Measurements from ENCODE around the gene GTF2A2. TPM values are rescaled to one million over a fixed set of nuclear protein-coding genes. Genes with fewer than 3 reads are reported as not detected.

GTF2A2 gene
- polyA plus RNA-seq, 1 donor (not counting 4 experiments of a cell fraction or from before 2014, with no cell fraction given) = 77.8 TPM

DNA sequence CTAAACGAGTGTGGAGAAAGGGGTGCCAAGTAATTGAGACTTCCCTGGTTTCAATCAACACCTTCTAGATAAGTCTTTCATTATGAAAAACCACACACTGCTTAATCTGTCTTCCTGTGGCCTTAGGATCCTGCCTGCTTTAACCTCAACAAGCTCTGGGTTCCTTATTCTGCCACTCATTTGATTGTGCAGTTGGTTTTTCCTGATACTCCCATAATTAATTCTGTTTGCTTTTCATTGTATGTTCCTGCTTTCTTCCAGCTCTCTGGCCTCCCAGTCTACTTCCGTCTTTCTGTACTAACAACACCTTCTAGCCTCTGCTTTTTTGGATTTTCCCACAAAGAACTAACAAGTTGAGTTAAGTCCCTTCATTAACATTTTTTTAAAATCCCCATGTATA lies 66.0 kb downstream of the GTF2A2 start:
- no peaks in the 10 kb centered on the region for H3K36me3 ChIP-seq (ENCODE audit: control insufficient read depth in 2 of 2, extremely low read depth in 1 of 2, insufficient read depth in 2 of 2, low read length in 2 of 2)
- peaks cover 23% of the 10 kb centered on the region for H3K4me1 ChIP-seq (ENCODE audit: control insufficient read depth, extremely low read depth, insufficient read depth, low read length)
- H3K4me2 ChIP-seq (ENCODE audit: control insufficient read depth, extremely low read depth, insufficient read depth, low read depth, low read length) = peak overlapping the region; percentile 34
- no peaks in the 10 kb centered on the region for H3K9me1 ChIP-seq (ENCODE audit: control insufficient read depth, extremely low read depth, insufficient read depth, low read length)
- H3K9ac ChIP-seq (ENCODE audit: control insufficient read depth, extremely low read depth, insufficient read depth, low read length) = no peak overlapping the region
- H3K27me3 ChIP-seq (ENCODE audit: control insufficient read depth, extremely low read depth, insufficient read depth, low read length) = no peaks in the 10 kb centered on the region
- no peaks in the 10 kb centered on the region for H4K20me1 ChIP-seq (ENCODE audit: control insufficient read depth, extremely low read depth, insufficient read depth, low read length)
- TF ChIP-seq, protein P1, sequence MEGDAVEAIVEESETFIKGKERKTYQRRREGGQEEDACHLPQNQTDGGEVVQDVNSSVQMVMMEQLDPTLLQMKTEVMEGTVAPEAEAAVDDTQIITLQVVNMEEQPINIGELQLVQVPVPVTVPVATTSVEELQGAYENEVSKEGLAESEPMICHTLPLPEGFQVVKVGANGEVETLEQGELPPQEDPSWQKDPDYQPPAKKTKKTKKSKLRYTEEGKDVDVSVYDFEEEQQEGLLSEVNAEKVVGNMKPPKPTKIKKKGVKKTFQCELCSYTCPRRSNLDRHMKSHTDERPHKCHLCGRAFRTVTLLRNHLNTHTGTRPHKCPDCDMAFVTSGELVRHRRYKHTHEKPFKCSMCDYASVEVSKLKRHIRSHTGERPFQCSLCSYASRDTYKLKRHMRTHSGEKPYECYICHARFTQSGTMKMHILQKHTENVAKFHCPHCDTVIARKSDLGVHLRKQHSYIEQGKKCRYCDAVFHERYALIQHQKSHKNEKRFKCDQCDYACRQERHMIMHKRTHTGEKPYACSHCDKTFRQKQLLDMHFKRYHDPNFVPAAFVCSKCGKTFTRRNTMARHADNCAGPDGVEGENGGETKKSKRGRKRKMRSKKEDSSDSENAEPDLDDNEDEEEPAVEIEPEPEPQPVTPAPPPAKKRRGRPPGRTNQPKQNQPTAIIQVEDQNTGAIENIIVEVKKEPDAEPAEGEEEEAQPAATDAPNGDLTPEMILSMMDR (optimal IDR thresholded peaks at IDR 0.05 in 1 of 3, IDR thresholded peaks at IDR 0.05 in 1 of 3, conservative IDR thresholded peaks at IDR 0.05 in 1 of 3; ENCODE audit: extremely low read depth in 1 of 3, insufficient read depth in 2 of 3, low read length in 3 of 3) = no peak
- no peak for TF ChIP-seq EZH2 (IDR thresholded peaks at IDR 0.05; ENCODE audit: low read length)
- H2AFZ ChIP-seq (ENCODE audit: control insufficient read depth, low read length) = peak overlapping the region; percentile 87
- no peaks in the 10 kb centered on the region for H3K79me2 ChIP-seq (ENCODE audit: control insufficient read depth, insufficient read depth, low read length)
- DNase-seq (ENCODE audit: low read depth, low spot score) = no peak
- dilution Hi-C loops (cut with MboI; ENCODE audit: extremely low pct_ligation_motif_present, low sequenced_read_pairs) = no loop called here
- H3K4me3 ChIP-seq (ENCODE audit: control insufficient read depth in 2 of 3, extremely low read depth in 1 of 3, insufficient read depth in 2 of 3, low read depth in 1 of 3, low read length in 3 of 3) = peak overlapping the region in 1 of 3 experiments; percentile 27
- H3K9me3 ChIP-seq (ENCODE audit: control insufficient read depth, low read depth, low read length) = no peaks in the 10 kb centered on the region
- peak; percentile 20 for FAIRE-seq
- no peak overlapping the region for H3K27ac ChIP-seq (ENCODE audit: control insufficient read depth, insufficient read depth, low read length)

DNA sequence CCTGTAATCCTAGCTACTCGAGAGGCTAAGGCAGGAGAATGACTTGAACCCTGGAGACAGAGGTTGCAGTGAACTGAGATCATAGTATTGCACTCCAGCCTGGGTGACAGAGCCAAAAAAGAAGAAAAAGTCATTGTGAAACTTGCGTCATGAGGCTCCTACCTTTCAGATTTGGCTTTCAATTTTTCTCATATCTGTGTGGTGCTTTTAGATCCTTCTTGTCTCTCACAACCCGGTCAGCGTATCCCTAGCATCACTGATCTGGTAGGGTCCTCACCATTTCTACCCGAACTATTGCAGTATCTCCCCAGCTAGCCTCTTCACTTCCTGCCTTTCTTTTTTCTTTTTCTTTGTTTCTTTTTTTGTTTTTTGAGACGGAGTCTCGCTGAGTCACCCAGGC lies 67.3 kb downstream of the GTF2A2 start:
- Histone ChIP-seq H3K36me3 (ENCODE audit: control insufficient read depth in 2 of 2, extremely low read depth in 1 of 2, insufficient read depth in 2 of 2, low read length in 2 of 2) (no peaks in the 10 kb centered on the region), H3K9ac (ENCODE audit: control insufficient read depth, extremely low read depth, insufficient read depth, low read length) (no peak overlapping the region), H4K20me1 (ENCODE audit: control insufficient read depth, extremely low read depth, insufficient read depth, low read length) (no peaks in the 10 kb centered on the region), H3K4me2 (ENCODE audit: control insufficient read depth, extremely low read depth, insufficient read depth, low read depth, low read length) (no peak overlapping the region), H2AFZ (ENCODE audit: control insufficient read depth, low read length) (no peak overlapping the region), H3K4me1 (ENCODE audit: control insufficient read depth, extremely low read depth, insufficient read depth, low read length) (peaks cover 23% of the 10 kb centered on the region), H3K27ac (ENCODE audit: control insufficient read depth, insufficient read depth, low read length) (no peak overlapping the region), H3K79me2 (ENCODE audit: control insufficient read depth, insufficient read depth, low read length) (no peaks in the 10 kb centered on the region), H3K9me3 (ENCODE audit: control insufficient read depth, low read depth, low read length) (no peaks in the 10 kb centered on the region), H3K9me1 (ENCODE audit: control insufficient read depth, extremely low read depth, insufficient read depth, low read length) (no peaks in the 10 kb centered on the region), H3K27me3 (ENCODE audit: control insufficient read depth, extremely low read depth, insufficient read depth, low read length) (no peaks in the 10 kb centered on the region), H3K4me3 (ENCODE audit: control insufficient read depth in 2 of 3, extremely low read depth in 1 of 3, insufficient read depth in 2 of 3, low read depth in 1 of 3, low read length in 3 of 3) (no peak overlapping the region)
- dilution Hi-C loops (cut with MboI; ENCODE audit: extremely low pct_ligation_motif_present, low sequenced_read_pairs) = no loop called here
- FAIRE-seq (no peak), DNase-seq (ENCODE audit: low read depth, low spot score) (no peak)
- no peak for TF ChIP-seq EZH2 (IDR thresholded peaks at IDR 0.05; ENCODE audit: low read length)
- TF ChIP-seq, protein P1 (optimal IDR thresholded peaks at IDR 0.05 in 1 of 3, IDR thresholded peaks at IDR 0.05 in 1 of 3, conservative IDR thresholded peaks at IDR 0.05 in 1 of 3; ENCODE audit: extremely low read depth in 1 of 3, insufficient read depth in 2 of 3, low read length in 3 of 3) = no peak

Other genes with a start within 250 kb of the GTF2A2 start
- gene FAM81A, start 219.3 kb downstream of the GTF2A2 start, polyA plus RNA-seq = 0.50 to 0.84 TPM (median 0.58 TPM) in 3 replicates
- gene GCNT3, start 45.7 kb downstream of the GTF2A2 start, polyA plus RNA-seq = 0.12 to 0.26 TPM (median 0.15 TPM) in 3 replicates
- 23.4 to 68.2 TPM (median 57.4 TPM) in 3 replicates for gene BNIP2, start 31.8 kb upstream of the GTF2A2 start, polyA plus RNA-seq

Measured in keratinocyte (primary cell).